LNCaP clone FGC (cell line): ENCODE results near the gene PCDH9.

Experiments used
- DNase-seq: peaks from one replicate; pipeline ENCODE4 v3.0.0-alpha.2; 2011; ENCODE audit warnings: low read depth
- H3K4me3 ChIP-seq: 2 replicates; pipeline ENCODE4 v1.5.1; 2011; ENCODE audit warnings: mild to moderate bottlenecking, low read depth, low read length, control low read depth
- TF ChIP-seq, protein P1 (sequence below): IDR thresholded peaks from 2 replicates; pipeline ENCODE4 v1.5.1; 2012; ENCODE audit warnings: mild to moderate bottlenecking; ENCODE audit not compliant: control insufficient read depth, insufficient read depth; ENCODE audit errors: extremely low read depth

PCDH9 gene

DNA sequence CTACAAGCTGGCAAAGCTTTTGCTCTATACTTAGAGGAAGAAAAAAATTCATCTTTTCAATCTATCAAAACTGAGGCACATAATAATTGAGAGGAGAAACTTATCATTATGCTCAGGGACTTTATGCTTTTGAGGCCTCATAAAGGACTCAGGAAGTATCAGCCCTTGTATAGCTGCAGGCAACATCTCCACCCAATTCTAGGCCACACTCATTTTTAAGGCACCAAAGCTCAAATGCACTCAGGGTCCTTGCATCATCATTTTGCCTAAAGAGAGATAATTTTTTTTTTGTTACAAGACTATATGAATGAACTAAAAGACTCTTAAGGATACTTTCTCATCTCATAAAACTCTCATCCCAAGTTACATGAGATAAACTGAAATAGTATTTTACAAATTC, 78.5 kb downstream of the PCDH9 start:
- DNase-seq = no peak
- TF ChIP-seq, protein P1, sequence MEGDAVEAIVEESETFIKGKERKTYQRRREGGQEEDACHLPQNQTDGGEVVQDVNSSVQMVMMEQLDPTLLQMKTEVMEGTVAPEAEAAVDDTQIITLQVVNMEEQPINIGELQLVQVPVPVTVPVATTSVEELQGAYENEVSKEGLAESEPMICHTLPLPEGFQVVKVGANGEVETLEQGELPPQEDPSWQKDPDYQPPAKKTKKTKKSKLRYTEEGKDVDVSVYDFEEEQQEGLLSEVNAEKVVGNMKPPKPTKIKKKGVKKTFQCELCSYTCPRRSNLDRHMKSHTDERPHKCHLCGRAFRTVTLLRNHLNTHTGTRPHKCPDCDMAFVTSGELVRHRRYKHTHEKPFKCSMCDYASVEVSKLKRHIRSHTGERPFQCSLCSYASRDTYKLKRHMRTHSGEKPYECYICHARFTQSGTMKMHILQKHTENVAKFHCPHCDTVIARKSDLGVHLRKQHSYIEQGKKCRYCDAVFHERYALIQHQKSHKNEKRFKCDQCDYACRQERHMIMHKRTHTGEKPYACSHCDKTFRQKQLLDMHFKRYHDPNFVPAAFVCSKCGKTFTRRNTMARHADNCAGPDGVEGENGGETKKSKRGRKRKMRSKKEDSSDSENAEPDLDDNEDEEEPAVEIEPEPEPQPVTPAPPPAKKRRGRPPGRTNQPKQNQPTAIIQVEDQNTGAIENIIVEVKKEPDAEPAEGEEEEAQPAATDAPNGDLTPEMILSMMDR = no peak
- no peak overlapping the region for H3K4me3 ChIP-seq

DNA sequence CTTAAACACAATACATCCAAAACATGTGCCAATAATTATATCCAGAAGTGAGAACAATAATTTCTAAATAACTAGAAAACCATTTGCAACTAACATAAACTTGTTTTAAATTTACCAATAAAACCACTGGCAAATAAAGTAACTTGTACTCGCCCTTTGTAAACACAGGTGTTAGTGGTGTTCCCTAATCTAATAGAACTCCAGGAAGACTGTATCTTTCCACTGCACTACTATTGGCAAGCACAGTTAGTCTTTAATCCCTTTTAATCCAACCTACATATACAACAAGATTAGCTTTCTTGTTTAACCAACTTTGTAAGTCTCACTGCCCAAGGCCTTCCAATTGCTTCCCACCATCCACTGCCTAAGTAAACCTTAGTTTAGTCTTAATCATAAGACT, 79.5 kb downstream of the PCDH9 start:
- DNase-seq = peak; percentile 15
- TF ChIP-seq, protein P1 = no peak

DNA sequence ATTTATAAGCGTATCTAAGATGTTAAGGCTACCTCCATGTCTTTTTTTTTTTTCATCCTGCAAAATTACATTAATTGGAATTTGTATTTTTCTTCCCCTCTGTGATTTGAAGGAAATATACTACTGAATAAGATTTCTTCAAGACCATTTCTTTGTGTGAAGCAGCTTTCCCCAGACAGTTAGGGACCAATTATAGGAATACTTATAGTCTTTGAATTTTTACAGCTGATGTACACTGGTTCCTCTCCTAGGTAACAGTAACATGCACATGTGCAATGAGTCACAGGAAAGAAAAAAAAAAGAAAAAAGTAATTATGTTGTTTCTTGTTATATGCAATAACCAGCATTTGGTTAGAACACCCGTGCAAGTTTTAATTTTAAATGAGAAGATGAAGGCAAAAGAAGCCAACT, 82.0 kb downstream of the PCDH9 start:
- H3K4me3 ChIP-seq = no peak overlapping the region
- no peak for DNase-seq
- TF ChIP-seq, protein P1 = no peak

More for the DNA sequence above, 79.5 kb downstream of the PCDH9 start:
- no peak overlapping the region for H3K4me3 ChIP-seq

DNA sequence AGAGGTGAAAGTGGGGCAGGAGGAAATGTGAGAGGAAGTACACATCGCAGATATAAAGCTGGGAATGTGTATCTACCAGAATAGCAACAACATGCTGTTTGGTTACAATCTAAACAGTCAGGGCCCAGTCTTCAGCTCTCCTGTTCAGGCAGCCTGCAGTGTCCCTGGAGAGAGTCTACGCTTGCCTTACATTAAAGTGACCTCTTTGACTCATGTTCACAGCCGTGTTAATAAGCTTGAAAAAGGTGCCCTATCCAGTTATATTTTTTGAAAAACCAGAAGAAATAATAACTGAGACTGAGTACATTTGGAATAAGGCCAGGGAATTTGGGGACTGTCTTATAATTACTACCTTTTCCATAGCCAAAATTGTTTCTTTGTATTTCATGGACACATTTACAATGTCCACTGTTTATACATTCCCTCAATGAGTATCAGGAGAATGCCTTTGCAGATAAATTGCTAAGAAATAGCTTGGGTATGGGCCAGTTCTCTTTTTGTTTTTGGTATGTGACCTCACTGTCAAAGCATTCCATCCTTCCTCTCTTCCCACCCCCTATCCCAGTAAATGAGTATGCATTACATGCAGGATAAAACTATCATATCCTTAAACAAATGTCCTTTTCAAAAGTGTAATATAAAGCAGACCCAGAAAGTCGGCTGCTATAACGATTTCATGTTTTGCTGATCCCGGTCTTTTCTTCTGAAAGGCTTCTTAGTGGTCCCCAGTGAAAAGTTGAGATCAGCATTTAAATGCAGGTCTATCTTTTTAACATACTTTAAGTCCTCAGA, 82.6 kb downstream of the PCDH9 start:
- TF ChIP-seq, protein P1 = no peak
- H3K4me3 ChIP-seq = no peak overlapping the region
- no peak for DNase-seq

DNA sequence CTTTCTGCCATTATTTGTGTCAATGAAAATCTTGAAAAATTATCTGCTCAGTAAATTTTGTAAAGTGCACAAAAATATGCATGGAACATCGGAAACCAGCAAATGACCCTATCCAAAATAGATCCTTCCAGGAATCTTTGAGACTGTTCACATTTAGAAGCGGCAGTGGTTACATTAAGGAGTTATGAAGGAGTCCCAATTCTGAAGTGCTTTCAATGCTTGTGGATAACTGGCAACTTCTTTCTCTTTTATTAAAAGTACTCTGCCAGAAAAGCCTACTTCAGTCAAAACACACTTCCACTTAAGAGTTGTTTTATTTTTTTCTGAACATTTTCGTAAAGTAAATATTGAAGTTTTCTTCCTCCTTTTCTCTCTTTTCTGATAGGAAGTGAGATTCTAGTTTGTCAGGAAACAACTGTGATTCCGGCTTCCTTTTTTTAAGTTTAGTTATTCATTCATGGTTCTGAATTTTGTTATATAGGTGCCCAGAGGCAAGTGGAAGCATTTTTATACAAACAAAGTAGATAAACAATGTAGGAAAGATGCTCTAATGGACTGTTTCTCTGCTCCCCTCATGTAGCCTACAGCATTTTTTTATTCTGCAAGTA, 83.5 kb downstream of the PCDH9 start:
- H3K4me3 ChIP-seq = no peak overlapping the region
- DNase-seq = no peak
- TF ChIP-seq, protein P1 = no peak

DNA sequence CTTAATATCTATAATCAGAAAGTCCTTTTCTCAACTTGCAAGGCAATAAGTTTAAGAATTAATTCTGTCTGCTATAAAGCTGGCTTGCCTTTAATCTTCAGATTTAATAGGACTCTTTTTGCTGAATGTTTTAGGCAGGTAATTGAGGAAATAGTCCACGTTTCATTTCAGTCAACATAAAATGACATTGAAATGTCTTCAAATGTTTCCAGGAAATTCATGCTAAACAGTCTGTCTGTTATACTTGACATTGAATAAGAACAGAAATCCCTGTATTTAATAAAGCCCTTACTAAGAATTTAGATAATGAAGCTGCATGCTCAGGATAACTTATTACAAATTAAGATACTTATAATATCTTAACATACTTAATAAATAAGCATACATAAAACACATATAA, 84.2 kb downstream of the PCDH9 start:
- H3K4me3 ChIP-seq = no peak overlapping the region
- DNase-seq = no peak
- TF ChIP-seq, protein P1 = no peak
